Stimulated activated CD8-positive, alpha-beta memory T cell treated with anti-CD3 and anti-CD28 coated beads, Interleukin-15, amount 100 ng/mL, for 48 hours (primary cell): ENCODE data around the gene SLC52A3.
"Not testable (repeated sequence)": the region's sequence is repeated elsewhere in the genome, so short reads cannot be mapped to it uniquely, and the experiment has no call there.

Experiments used
- DNase-seq, 2 donors: peaks; one replicate each; pipeline ENCODE4 v3.0.0-alpha.2; 2020; ENCODE audit warnings: low read depth in 2 of 2

The SLC52A3 gene

GRCh38 chr20:768426-768978 is at the start of gene SLC52A3:
Gene SLC52A3, minus strand, starts transcription at chr20:768500. Its CDS starts 2,726 bp downstream, at chr20:765774.
- DNase-seq = no peak

- DNase-seq = peak in 1 of 2 donors; percentile 29
Observed at GRCh38 chr20:815914-816606, 47.8 kb upstream of the SLC52A3 start.

GRCh38 chr20:815226-815625 is 46.9 kb upstream of the SLC52A3 start:
- no peak for DNase-seq

- no peak for DNase-seq
Observed at GRCh38 chr20:813390-813789, 45.1 kb upstream of the SLC52A3 start.

- DNase-seq = not testable (repeated sequence)
Observed at GRCh38 chr20:812435-812814, 44.1 kb upstream of the SLC52A3 start.

GRCh38 chr20:811776-812434 is 43.6 kb upstream of the SLC52A3 start:
- DNase-seq = not testable (repeated sequence)

GRCh38 chr20:805713-806112 is 37.4 kb upstream of the SLC52A3 start:
- DNase-seq = no peak

- no peak for DNase-seq
Observed at GRCh38 chr20:801678-802077, 33.4 kb upstream of the SLC52A3 start.

- DNase-seq = not testable (repeated sequence)
Observed at GRCh38 chr20:800026-800425, 31.7 kb upstream of the SLC52A3 start.

- not testable (repeated sequence) for DNase-seq
Observed at GRCh38 chr20:798746-799145, 30.4 kb upstream of the SLC52A3 start.

- no peak for DNase-seq
Observed at GRCh38 chr20:796921-797320, 28.6 kb upstream of the SLC52A3 start.

GRCh38 chr20:792248-792647 is 23.9 kb upstream of the SLC52A3 start:
- DNase-seq = no peak

- no peak for DNase-seq
Observed at GRCh38 chr20:791056-791455, 22.8 kb upstream of the SLC52A3 start.

GRCh38 chr20:787825-788224 is 19.5 kb upstream of the SLC52A3 start:
- DNase-seq = no peak

- no peak for DNase-seq
Observed at GRCh38 chr20:779771-780170, 11.5 kb upstream of the SLC52A3 start.

- DNase-seq = no peak
Observed at GRCh38 chr20:776165-776564, 7.9 kb upstream of the SLC52A3 start.

- DNase-seq = no peak
Observed at GRCh38 chr20:775679-776135, 7.4 kb upstream of the SLC52A3 start.

- DNase-seq = no peak
Observed at GRCh38 chr20:774660-775057, 6.4 kb upstream of the SLC52A3 start.

- DNase-seq = no peak
Observed at GRCh38 chr20:774016-774659, 5.8 kb upstream of the SLC52A3 start.

GRCh38 chr20:772806-773205 is 4.5 kb upstream of the SLC52A3 start:
- no peak for DNase-seq

GRCh38 chr20:771741-772464 is 3.6 kb upstream of the SLC52A3 start:
- no peak for DNase-seq

GRCh38 chr20:770691-771090 is 2.4 kb upstream of the SLC52A3 start:
- DNase-seq = no peak
